ENCODE measurements around the gene CYP2E1. TPM values are rescaled to one million over a fixed set of nuclear protein-coding genes. Genes with fewer than 3 reads are reported as not detected.

The CYP2E1 gene
- total RNA-seq = 10 to 100 TPM in 2 of 4 donors, 1 to 10 TPM in 2; 3.1 to 26.9 (median 10.5) TPM

DNA sequence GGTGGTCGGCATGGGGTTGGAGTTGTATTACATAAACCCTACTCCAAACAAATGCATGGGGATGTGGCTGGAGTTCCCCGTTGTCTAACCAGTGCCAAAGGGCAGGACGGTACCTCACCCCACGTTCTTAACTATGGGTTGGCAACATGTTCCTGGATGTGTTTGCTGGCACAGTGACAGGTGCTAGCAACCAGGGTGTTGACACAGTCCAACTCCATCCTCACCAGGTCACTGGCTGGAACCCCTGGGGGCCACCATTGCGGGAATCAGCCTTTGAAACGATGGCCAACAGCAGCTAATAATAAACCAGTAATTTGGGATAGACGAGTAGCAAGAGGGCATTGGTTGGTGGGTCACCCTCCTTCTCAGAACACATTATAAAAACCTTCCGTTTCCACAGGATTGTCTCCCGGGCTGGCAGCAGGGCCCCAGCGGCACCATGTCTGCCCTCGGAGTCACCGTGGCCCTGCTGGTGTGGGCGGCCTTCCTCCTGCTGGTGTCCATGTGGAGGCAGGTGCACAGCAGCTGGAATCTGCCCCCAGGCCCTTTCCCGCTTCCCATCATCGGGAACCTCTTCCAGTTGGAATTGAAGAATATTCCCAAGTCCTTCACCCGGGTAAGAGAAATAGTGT is at the start of gene CYP2E1:
CYP2E1 (plus strand) TSS at position 407 of the 632 bp plus-strand sequence; CDS start at position 440, 33 bp downstream.
- H3K4me3 ChIP-seq = peak within 1 kb of the TSS; percentile 27 to 57 (median 45)
- peaks cover 0 to 18% (median 0%) of the 10 kb centered on the region in 3 donors for H3K9me3 ChIP-seq
- peaks cover 0 to 5% (median 0%) of the 10 kb centered on the region in 3 donors for H3K36me3 ChIP-seq
- DNase-seq = no peak
- intact Hi-C loops (cut with DNase I) = no loop called here
- peak within 1 kb of the TSS in 3 of 4 donors; percentile 26 to 88 (median 78) for H3K27ac ChIP-seq
- H3K27me3 ChIP-seq = peaks cover 0 to 52% (median 11%) of the 10 kb centered on the region in 4 donors
- 43 to 73% methylated on average over 6 to 7 of the region's 16 CpGs for WGBS, 2 donors
- peaks cover 10 to 46% (median 15%) of the 10 kb centered on the region in 3 donors for H3K4me1 ChIP-seq
- TF ChIP-seq POLR2A (IDR thresholded peaks at IDR 0.05) = no peak
- TF ChIP-seq, protein P1, sequence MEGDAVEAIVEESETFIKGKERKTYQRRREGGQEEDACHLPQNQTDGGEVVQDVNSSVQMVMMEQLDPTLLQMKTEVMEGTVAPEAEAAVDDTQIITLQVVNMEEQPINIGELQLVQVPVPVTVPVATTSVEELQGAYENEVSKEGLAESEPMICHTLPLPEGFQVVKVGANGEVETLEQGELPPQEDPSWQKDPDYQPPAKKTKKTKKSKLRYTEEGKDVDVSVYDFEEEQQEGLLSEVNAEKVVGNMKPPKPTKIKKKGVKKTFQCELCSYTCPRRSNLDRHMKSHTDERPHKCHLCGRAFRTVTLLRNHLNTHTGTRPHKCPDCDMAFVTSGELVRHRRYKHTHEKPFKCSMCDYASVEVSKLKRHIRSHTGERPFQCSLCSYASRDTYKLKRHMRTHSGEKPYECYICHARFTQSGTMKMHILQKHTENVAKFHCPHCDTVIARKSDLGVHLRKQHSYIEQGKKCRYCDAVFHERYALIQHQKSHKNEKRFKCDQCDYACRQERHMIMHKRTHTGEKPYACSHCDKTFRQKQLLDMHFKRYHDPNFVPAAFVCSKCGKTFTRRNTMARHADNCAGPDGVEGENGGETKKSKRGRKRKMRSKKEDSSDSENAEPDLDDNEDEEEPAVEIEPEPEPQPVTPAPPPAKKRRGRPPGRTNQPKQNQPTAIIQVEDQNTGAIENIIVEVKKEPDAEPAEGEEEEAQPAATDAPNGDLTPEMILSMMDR (IDR thresholded peaks at IDR 0.05) = no peak

DNA sequence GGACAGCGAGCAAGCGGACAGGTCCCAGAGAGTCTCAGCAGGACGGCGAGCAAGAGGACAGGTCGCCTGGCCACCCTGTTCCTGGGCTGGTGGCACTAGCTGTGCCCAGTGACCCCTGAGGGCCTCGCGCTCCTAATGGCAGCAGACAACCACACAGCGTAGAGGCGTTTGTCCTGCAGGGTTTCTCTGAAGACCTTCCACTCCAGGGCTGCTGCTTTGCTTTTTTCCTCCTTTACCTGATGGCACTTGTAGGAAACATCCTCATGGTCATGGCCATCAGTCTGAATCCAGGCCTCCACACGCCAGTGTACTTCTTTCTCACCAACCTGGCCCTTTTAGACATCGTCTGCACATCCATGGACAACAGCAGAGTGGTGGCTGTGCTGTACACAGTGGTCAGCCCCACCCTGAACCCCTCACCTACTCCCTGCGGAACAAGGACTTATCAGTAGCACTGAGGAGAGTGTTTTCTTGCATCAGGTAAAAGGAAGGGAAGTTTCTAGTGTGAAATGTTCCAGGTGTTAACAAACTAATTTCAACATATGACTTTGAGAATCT is 46.0 kb upstream of the CYP2E1 start:
- H3K4me1 ChIP-seq = no peaks in the 10 kb centered on the region
- no peak overlapping the region for H3K4me3 ChIP-seq
- H3K27me3 ChIP-seq = no peaks in the 10 kb centered on the region
- 64 to 93% methylated on average over 7 to 10 of the region's 12 CpGs for WGBS, 2 donors
- intact Hi-C loops (cut with DNase I) = no loop called here
- no peak overlapping the region for H3K27ac ChIP-seq
- H3K9me3 ChIP-seq = peaks cover 0 to 23% (median 4%) of the 10 kb centered on the region in 3 donors
- DNase-seq = no peak
- no peaks in the 10 kb centered on the region for H3K36me3 ChIP-seq
- no peak for TF ChIP-seq POLR2A (IDR thresholded peaks at IDR 0.05)

DNA sequence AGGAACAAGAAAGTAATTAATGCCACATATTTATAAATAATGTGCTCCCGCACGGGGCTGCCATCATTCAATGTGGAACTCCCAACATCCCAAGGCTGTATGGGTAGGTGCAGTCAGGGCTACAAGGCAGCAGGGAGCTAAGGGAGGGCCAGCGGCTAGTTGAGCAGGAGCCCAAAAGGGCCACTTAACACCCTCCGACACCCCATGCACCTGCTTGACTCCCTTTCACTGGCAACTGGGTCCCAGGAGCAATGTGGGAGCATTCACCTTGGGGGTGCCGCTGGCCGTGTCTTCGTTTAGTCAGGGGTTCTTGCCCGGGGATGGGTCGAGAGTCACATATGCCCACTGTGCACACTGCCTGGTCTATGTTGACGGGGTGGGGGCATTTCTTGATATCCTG is 45.5 kb upstream of the CYP2E1 start:
- 82 to 87% methylated on average over 8 to 10 of the region's 10 CpGs for WGBS, 2 donors
- intact Hi-C loops (cut with DNase I) = no loop called here
- Histone ChIP-seq H3K27me3 (no peaks in the 10 kb centered on the region), H3K27ac (no peak overlapping the region), H3K36me3 (no peaks in the 10 kb centered on the region), H3K4me3 (no peak overlapping the region), H3K4me1 (no peaks in the 10 kb centered on the region), H3K9me3 (peaks cover 0 to 28% (median 6%) of the 10 kb centered on the region in 3 donors)
- TF ChIP-seq, protein P1 (IDR thresholded peaks at IDR 0.05) = no peak
- TF ChIP-seq POLR2A (IDR thresholded peaks at IDR 0.05) = no peak
- no peak for DNase-seq

DNA sequence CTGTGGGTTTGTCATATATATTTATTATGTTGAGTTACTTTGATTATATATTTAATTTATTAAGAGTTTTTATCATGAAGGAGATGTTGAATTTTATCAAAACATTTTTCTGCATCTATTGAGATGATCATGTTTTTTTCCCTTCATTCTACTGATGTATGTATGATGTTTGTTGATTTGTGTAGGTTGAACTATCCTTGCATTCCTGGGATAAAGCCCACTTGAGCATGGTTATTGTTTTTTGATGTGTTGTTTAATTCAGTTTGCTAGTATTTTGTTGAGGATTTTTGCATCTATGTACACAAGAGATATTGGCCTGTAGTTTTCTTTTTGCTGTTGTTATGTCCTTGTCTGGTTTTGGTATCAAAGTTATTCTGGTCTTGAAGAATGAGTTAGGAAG is 42.3 kb upstream of the CYP2E1 start:
- DNase-seq = no peak
- Histone ChIP-seq H3K4me3 (no peak overlapping the region), H3K36me3 (peaks cover 0 to 19% (median 0%) of the 10 kb centered on the region in 3 donors), H3K27me3 (no peaks in the 10 kb centered on the region), H3K27ac (no peak overlapping the region), H3K4me1 (no peaks in the 10 kb centered on the region), H3K9me3 (peaks cover 0 to 48% (median 10%) of the 10 kb centered on the region in 3 donors)
- TF ChIP-seq, protein P1 (IDR thresholded peaks at IDR 0.05) = no peak
- no peak for TF ChIP-seq POLR2A (IDR thresholded peaks at IDR 0.05)
- intact Hi-C loops (cut with DNase I) = no loop called here

DNA sequence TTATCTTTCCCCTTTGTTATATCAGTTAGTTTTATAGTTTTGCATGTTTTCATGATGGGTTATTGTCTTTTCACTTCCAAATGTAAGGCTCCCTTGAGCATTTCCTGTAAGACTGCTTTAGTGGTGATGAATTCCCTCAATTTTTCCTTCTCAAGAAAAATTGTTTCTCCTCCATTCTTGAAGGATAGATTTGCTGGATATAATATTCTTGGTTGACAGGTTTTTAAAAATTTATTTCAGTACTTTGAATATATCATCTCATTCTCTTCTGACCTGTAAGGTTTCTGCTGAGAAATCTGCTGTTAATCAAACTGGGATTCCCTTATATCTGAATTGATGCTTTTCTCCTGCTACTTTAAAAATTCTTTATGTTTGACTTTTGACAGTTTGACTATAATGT is 40.1 kb upstream of the CYP2E1 start:
- intact Hi-C loops (cut with DNase I) = no loop called here
- no peak for DNase-seq
- no peak for TF ChIP-seq POLR2A (IDR thresholded peaks at IDR 0.05)
- TF ChIP-seq, protein P1 (IDR thresholded peaks at IDR 0.05) = no peak
- no peak overlapping the region for H3K4me3 ChIP-seq
- H3K36me3 ChIP-seq = peaks cover 0 to 34% (median 0%) of the 10 kb centered on the region in 3 donors
- H3K27me3 ChIP-seq = no peaks in the 10 kb centered on the region
- no peak overlapping the region for H3K27ac ChIP-seq
- H3K9me3 ChIP-seq = peaks cover 0 to 52% (median 10%) of the 10 kb centered on the region in 3 donors
- H3K4me1 ChIP-seq = no peaks in the 10 kb centered on the region

Measured in esophagus squamous epithelium (tissue), 5 donors.